ENCODE measurements around the gene SCAP. TPM values are rescaled to one million over a fixed set of nuclear protein-coding genes. Genes with fewer than 3 reads are reported as not detected.

SCAP gene
- total and polyA plus RNA-seq, 2 of the 13 experiments (the other 11 are each of a cell fraction or from before 2014, with no cell fraction given): 40.4 to 53.3 TPM

DNA sequence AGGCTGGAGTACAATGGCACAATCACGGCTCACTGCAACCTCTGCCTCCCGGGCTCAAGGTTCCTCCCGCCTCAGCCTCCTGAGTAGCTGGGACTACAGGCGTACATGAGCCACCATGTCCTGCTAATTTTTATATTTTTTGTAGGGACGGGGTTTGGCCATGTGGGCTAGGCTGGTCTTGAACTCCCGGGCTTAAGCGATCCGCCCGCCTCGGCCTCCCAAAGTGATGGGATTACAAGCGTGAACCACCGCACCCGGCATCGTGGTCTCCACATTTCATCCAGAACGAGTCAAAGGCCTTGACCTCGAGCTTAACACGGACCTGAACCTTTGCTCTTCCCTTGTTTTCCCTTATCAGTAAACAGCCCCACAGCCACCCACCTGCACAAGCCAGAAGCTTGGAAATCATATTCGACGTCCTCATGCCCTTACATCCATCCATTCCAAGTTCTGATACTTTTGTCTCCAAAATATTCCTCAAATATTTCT is 96.3 kb downstream of the SCAP start (continued):
- TF ChIP-seq HOXA5 (CRISPR knock-in tag; IDR thresholded peaks at IDR 0.05) (no peak; the same call in 1 of the 2 replicates), NR1H2 (CRISPR knock-in tag; IDR thresholded peaks at IDR 0.05; ENCODE audit: borderline replicate concordance, low read depth) (0 out of 2 replicates have a peak, but pooled peaks have one; percentile 63), MIXL1 (CRISPR knock-in tag; IDR thresholded peaks at IDR 0.05) (peak; percentile 89), AGO2 (optimal IDR thresholded peaks at IDR 0.05; ENCODE audit: low read depth, low read length) (no peak), ZKSCAN5 (CRISPR knock-in tag; IDR thresholded peaks at IDR 0.05) (no peak), ZNF10 (CRISPR knock-in tag; IDR thresholded peaks at IDR 0.05; ENCODE audit: borderline replicate concordance, low read depth) (no peak), ZNF619 (CRISPR knock-in tag; IDR thresholded peaks at IDR 0.05) (no peak), ZNF33B (CRISPR knock-in tag; IDR thresholded peaks at IDR 0.05) (no peak), TEAD3 (CRISPR knock-in tag; optimal IDR thresholded peaks at IDR 0.05; ENCODE audit: borderline replicate concordance) (peak; percentile 85), ARHGAP35 (CRISPR knock-in tag; IDR thresholded peaks at IDR 0.05; ENCODE audit: borderline replicate concordance) (peak; percentile 30; the same call in 1 of the 2 replicates), ZBTB20 (CRISPR knock-in tag; IDR thresholded peaks at IDR 0.05; ENCODE audit: borderline replicate concordance, low read depth) (0 out of 2 replicates have a peak, but pooled peaks have one; percentile 48), ZKSCAN8 (CRISPR knock-in tag; IDR thresholded peaks at IDR 0.05; ENCODE audit: borderline replicate concordance) (no peak; the same call in 1 of the 2 replicates), ZNF839 (CRISPR knock-in tag; IDR thresholded peaks at IDR 0.05; ENCODE audit: borderline replicate concordance) (no peak), NR2F6 (IDR thresholded peaks at IDR 0.05) (peak; percentile 97), NR2F6 (CRISPR knock-in tag; IDR thresholded peaks at IDR 0.05) (peak; percentile 99), ZNF577 (CRISPR knock-in tag; IDR thresholded peaks at IDR 0.05; ENCODE audit: borderline replicate concordance, low read depth) (no peak), RFXAP (CRISPR knock-in tag; IDR thresholded peaks at IDR 0.05; ENCODE audit: borderline replicate concordance) (no peak), ADNP (CRISPR knock-in tag; IDR thresholded peaks at IDR 0.05) (peak; percentile 73; the same call in 1 of the 2 replicates)
- TF ChIP-seq, protein P1, sequence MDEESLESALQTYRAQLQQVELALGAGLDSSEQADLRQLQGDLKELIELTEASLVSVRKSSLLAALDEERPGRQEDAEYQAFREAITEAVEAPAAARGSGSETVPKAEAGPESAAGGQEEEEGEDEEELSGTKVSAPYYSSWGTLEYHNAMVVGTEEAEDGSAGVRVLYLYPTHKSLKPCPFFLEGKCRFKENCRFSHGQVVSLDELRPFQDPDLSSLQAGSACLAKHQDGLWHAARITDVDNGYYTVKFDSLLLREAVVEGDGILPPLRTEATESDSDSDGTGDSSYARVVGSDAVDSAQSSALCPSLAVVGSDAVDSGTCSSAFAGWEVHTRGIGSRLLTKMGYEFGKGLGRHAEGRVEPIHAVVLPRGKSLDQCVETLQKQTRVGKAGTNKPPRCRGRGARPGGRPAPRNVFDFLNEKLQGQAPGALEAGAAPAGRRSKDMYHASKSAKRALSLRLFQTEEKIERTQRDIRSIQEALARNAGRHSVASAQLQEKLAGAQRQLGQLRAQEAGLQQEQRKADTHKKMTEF (CRISPR knock-in tag; IDR thresholded peaks at IDR 0.05): peak; percentile 75
- TF ChIP-seq, protein P2, sequence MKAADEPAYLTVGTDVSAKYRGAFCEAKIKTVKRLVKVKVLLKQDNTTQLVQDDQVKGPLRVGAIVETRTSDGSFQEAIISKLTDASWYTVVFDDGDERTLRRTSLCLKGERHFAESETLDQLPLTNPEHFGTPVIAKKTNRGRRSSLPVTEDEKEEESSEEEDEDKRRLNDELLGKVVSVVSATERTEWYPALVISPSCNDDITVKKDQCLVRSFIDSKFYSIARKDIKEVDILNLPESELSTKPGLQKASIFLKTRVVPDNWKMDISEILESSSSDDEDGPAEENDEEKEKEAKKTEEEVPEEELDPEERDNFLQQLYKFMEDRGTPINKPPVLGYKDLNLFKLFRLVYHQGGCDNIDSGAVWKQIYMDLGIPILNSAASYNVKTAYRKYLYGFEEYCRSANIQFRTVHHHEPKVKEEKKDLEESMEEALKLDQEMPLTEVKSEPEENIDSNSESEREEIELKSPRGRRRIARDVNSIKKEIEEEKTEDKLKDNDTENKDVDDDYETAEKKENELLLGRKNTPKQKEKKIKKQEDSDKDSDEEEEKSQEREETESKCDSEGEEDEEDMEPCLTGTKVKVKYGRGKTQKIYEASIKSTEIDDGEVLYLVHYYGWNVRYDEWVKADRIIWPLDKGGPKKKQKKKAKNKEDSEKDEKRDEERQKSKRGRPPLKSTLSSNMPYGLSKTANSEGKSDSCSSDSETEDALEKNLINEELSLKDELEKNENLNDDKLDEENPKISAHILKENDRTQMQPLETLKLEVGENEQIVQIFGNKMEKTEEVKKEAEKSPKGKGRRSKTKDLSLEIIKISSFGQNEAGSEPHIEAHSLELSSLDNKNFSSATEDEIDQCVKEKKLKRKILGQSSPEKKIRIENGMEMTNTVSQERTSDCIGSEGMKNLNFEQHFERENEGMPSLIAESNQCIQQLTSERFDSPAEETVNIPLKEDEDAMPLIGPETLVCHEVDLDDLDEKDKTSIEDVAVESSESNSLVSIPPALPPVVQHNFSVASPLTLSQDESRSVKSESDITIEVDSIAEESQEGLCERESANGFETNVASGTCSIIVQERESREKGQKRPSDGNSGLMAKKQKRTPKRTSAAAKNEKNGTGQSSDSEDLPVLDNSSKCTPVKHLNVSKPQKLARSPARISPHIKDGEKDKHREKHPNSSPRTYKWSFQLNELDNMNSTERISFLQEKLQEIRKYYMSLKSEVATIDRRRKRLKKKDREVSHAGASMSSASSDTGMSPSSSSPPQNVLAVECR (CRISPR knock-in tag; IDR thresholded peaks at IDR 0.05; ENCODE audit: borderline replicate concordance): peak; percentile 41; the same call in 1 of the 2 replicates
- TF ChIP-seq, protein P3, sequence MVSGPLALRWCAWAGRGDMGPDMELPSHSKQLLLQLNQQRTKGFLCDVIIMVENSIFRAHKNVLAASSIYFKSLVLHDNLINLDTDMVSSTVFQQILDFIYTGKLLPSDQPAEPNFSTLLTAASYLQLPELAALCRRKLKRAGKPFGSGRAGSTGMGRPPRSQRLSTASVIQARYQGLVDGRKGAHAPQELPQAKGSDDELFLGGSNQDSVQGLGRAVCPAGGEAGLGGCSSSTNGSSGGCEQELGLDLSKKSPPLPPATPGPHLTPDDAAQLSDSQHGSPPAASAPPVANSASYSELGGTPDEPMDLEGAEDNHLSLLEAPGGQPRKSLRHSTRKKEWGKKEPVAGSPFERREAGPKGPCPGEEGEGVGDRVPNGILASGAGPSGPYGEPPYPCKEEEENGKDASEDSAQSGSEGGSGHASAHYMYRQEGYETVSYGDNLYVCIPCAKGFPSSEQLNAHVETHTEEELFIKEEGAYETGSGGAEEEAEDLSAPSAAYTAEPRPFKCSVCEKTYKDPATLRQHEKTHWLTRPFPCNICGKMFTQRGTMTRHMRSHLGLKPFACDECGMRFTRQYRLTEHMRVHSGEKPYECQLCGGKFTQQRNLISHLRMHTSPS (CRISPR knock-in tag; IDR thresholded peaks at IDR 0.05; ENCODE audit: low read depth): no peak
- TF ChIP-seq, protein P4, sequence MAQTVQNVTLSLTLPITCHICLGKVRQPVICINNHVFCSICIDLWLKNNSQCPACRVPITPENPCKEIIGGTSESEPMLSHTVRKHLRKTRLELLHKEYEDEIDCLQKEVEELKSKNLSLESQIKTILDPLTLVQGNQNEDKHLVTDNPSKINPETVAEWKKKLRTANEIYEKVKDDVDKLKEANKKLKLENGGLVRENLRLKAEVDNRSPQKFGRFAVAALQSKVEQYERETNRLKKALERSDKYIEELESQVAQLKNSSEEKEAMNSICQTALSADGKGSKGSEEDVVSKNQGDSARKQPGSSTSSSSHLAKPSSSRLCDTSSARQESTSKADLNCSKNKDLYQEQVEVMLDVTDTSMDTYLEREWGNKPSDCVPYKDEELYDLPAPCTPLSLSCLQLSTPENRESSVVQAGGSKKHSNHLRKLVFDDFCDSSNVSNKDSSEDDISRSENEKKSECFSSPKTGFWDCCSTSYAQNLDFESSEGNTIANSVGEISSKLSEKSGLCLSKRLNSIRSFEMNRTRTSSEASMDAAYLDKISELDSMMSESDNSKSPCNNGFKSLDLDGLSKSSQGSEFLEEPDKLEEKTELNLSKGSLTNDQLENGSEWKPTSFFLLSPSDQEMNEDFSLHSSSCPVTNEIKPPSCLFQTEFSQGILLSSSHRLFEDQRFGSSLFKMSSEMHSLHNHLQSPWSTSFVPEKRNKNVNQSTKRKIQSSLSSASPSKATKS (CRISPR knock-in tag; IDR thresholded peaks at IDR 0.05): peak; percentile 77; the same call in 1 of the 2 replicates

Data from HepG2 (cell line).